ENCODE data around the gene STPG4. TPM values are rescaled to one million over a fixed set of nuclear protein-coding genes. Genes with fewer than 3 reads are reported as not detected.
A peak's percentile ranks its signal among the peaks of the same experiment; 100 is the strongest.

The STPG4 gene
- total RNA-seq, 4 donors from 2014 or later, result 0.64 to 1.2 (median 0.82) TPM; not detected in 1

- Histone ChIP-seq H3K36me3 (peaks cover 0 to 7% (median 0%) of the 10 kb centered on the region in 4 donors), H3K27ac (peak overlapping the region; percentile 79 to 88 (median 84)), H3K9me3 (no peaks in the 10 kb centered on the region), H3K4me3 (no peak overlapping the region), H3K4me1 (peaks cover 33 to 58% (median 42%) of the 10 kb centered on the region in 4 donors), H3K27me3 (no peaks in the 10 kb centered on the region)
- intact Hi-C loops (cut with DNase I; ENCODE audit: low total_unique reads) (no loop called here), in situ Hi-C loops (cut with MboI; ENCODE audit: low pct_ligation_motif_present in 1 of 4, low pct_unique_long_range_greater_than_20kb in 1 of 4, low sequenced_read_pairs in 3 of 4) (no loop called here)
- WGBS, 2 donors (ENCODE audit: low coverage in 1 of 2), result 61 to 66% methylated on average over 2 to 11 of the region's 11 CpGs
- peak; percentile 54 for DNase-seq
- TF ChIP-seq POLR2A (IDR thresholded peaks at IDR 0.05), result no peak
- TF ChIP-seq CTCF (IDR thresholded peaks at IDR 0.05), result no peak
- peak; percentile 39 to 77 (median 73) for TF ChIP-seq POLR2AphosphoS5 (IDR thresholded peaks at IDR 0.05)
- peak; percentile 25 for TF ChIP-seq EP300 (IDR thresholded peaks at IDR 0.05; ENCODE audit: low read depth)
Observed at GRCh38 chr2:47058003-47058931, 96.8 kb downstream of the STPG4 start.

DNA sequence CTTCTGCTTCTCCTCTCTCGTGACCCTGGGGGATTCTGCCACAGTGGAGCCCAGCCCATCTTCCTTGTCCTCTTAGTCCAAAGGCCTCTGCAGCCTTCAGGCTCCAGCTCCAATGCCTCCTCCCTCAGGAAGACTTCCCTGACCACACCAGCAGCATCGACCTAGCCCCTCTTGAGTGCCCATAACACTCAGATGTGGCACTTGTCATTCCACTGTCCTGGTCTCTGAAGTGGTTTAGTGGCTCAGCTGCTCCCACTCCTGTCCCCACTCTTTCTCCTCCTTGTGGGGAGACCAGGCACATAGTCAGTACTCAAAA is 97.5 kb downstream of the STPG4 start:
- TF ChIP-seq EP300 (IDR thresholded peaks at IDR 0.05; ENCODE audit: low read depth) (no peak), CTCF (IDR thresholded peaks at IDR 0.05) (no peak)
- DNase-seq, result no peak
- H3K4me1 ChIP-seq, result peaks cover 33 to 53% (median 41%) of the 10 kb centered on the region in 4 donors
- no peaks in the 10 kb centered on the region for H3K27me3 ChIP-seq
- intact Hi-C loops (cut with DNase I; ENCODE audit: low total_unique reads) (no loop called here), in situ Hi-C loops (cut with MboI; ENCODE audit: low pct_ligation_motif_present in 1 of 4, low pct_unique_long_range_greater_than_20kb in 1 of 4, low sequenced_read_pairs in 3 of 4) (no loop called here)
- H3K36me3 ChIP-seq, result peaks cover 0 to 7% (median 0%) of the 10 kb centered on the region in 4 donors
- H3K4me3 ChIP-seq, result no peak overlapping the region
- WGBS, 2 donors (ENCODE audit: low coverage in 1 of 2), result 39% methylated on average over 2 of the region's 2 CpGs; no CpG with 5 or more reads in 1 of the 2 donors
- H3K9me3 ChIP-seq, result no peaks in the 10 kb centered on the region
- H3K27ac ChIP-seq, result peak overlapping the region; percentile 79 to 88 (median 84)

GRCh38 chr2:47056868-47057686 is 98.0 kb downstream of the STPG4 start:
- Histone ChIP-seq H3K36me3 (peaks cover 0 to 7% (median 0%) of the 10 kb centered on the region in 4 donors), H3K27ac (peak overlapping the region; percentile 79 to 88 (median 84)), H3K4me3 (no peak overlapping the region), H3K4me1 (peaks cover 33 to 47% (median 35%) of the 10 kb centered on the region in 4 donors), H3K9me3 (no peaks in the 10 kb centered on the region), H3K27me3 (no peaks in the 10 kb centered on the region)
- WGBS, 2 donors (ENCODE audit: low coverage in 1 of 2), result 60 to 62% methylated on average over 1 to 15 of the region's 15 CpGs
- TF ChIP-seq POLR2A (IDR thresholded peaks at IDR 0.05) (no peak), POLR2AphosphoS5 (IDR thresholded peaks at IDR 0.05) (peak in 1 of 3 donors; percentile 32)
- intact Hi-C loops (cut with DNase I; ENCODE audit: low total_unique reads), result no loop called here
- in situ Hi-C loops (cut with MboI; ENCODE audit: low pct_ligation_motif_present in 1 of 4, low pct_unique_long_range_greater_than_20kb in 1 of 4, low sequenced_read_pairs in 3 of 4), result no loop called here
- peak; percentile 49 for DNase-seq

GRCh38 chr2:47056374-47056773 is 98.7 kb downstream of the STPG4 start:
- peaks cover 33 to 41% (median 35%) of the 10 kb centered on the region in 4 donors for H3K4me1 ChIP-seq
- no peak for DNase-seq
- intact Hi-C loops (cut with DNase I; ENCODE audit: low total_unique reads), result no loop called here
- H3K27ac ChIP-seq, result peak overlapping the region; percentile 79 to 88 (median 84)
- no peak for TF ChIP-seq CTCF (IDR thresholded peaks at IDR 0.05)
- TF ChIP-seq EP300 (IDR thresholded peaks at IDR 0.05; ENCODE audit: low read depth), result no peak
- no peak for TF ChIP-seq POLR2A (IDR thresholded peaks at IDR 0.05)
- no peak for TF ChIP-seq POLR2AphosphoS5 (IDR thresholded peaks at IDR 0.05)
- in situ Hi-C loops (cut with MboI; ENCODE audit: low pct_ligation_motif_present in 1 of 4, low pct_unique_long_range_greater_than_20kb in 1 of 4, low sequenced_read_pairs in 3 of 4), result no loop called here
- H3K27me3 ChIP-seq, result no peaks in the 10 kb centered on the region
- 62 to 68% methylated on average over 2 to 5 of the region's 5 CpGs for WGBS, 2 donors (ENCODE audit: low coverage in 1 of 2)
- H3K4me3 ChIP-seq, result no peak overlapping the region
- no peaks in the 10 kb centered on the region for H3K9me3 ChIP-seq
- peaks cover 0 to 7% (median 0%) of the 10 kb centered on the region in 4 donors for H3K36me3 ChIP-seq

Measured in transverse colon (tissue), 4 donors.